Measurements from ENCODE around the gene PPEF1.
"Not testable (repeated sequence)": the region's sequence is repeated elsewhere in the genome, so short reads cannot be mapped to it uniquely, and the experiment has no call there.

PPEF1 gene

DNA sequence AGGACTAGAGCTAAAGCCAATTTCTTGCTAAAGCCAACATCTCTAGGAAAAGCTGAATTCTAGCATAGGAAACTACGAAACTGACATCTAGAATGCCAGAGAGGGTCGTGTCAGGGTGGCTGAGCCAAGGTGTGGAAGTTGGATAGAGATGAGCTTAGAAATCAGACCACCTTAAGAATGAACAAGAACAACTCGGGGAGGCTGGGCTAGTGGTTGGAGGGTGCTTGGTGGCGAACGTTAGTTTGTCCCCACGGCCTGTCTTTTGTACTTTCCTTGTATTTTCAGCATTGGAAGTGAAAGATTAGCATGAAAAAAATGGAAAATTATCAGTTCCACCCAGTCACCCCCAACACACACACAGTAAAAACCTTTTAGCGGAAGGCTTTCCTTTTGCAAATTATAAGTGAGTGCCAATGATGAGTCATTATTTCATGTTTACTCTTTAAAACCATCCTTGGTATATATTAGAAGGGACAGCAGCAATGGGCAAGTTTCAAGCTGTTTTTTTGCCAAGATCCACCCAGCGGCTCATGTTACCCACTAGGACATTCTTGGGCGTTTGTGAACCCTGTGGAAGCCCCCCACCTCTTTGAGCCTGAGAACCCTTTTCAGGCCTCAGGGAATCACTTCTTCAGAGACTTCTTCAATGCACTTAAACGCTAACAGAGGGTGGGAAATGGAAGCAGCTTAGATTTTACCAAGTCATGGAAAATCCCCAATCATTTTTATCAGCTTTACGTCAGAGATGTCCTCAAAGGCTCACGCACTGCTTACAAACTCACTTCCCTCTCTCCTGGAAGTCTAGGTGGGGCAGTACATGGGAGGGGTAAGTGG is 4.9 kb upstream of the PPEF1 start:
- DNase-seq = no peak

DNA sequence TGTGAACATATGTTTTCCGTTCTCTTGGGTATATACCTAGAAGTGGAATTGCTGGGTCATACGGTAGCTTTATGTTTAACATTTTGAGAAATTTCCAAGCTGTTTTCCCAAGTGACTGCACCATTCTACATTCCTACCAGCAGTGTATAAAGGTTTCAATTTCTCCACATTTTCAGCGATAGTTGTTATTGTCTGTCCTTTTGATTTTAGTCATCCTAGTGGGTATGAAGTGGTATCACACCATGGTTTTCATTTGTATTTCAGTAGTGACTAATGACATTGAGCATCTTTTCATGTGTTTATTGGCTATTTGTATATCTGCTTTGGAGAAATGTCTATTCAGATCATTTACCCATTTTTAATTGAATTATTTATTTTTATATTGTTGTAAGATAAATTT is 2.4 kb downstream of the PPEF1 start:
- DNase-seq = no peak

DNA sequence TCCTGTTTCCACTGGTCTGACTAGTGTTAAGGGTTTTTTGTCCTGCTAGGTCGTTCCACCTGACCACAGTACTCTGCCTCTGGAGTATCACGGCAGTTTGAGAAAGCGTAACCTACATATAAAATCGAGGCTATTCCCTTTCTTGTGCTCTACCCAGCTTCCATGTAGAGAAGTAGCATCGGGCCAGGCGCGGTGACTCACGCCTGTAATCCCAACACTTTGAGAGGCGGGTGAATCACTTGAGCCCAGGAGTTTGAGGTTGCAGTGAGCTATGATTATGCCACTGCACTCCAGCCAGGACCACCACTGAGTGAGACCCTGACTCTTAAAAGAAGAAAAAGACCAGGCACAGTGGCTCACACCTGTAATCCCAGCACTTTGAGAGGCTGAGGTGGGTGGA is 7.5 kb downstream of the PPEF1 start:
- no peak for DNase-seq

DNA sequence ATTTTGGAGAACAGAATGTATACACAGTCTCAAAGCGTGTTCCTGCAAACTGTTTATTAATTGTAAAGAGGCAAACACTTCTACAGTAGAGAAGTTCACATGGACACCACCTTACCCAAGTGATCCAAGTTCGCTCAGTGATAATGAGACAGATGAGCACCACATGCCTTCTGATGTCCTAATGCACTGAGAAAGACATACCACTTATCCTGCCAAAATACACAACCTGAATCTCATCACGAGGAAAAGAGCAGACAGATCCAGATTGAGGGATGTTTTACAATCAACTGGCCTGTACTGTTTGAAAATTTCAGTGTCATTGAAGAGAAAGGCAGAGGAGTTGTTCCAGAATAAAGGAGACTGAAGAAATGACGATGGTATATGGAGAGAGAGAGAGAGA is 12.4 kb downstream of the PPEF1 start:
- DNase-seq = no peak

DNA sequence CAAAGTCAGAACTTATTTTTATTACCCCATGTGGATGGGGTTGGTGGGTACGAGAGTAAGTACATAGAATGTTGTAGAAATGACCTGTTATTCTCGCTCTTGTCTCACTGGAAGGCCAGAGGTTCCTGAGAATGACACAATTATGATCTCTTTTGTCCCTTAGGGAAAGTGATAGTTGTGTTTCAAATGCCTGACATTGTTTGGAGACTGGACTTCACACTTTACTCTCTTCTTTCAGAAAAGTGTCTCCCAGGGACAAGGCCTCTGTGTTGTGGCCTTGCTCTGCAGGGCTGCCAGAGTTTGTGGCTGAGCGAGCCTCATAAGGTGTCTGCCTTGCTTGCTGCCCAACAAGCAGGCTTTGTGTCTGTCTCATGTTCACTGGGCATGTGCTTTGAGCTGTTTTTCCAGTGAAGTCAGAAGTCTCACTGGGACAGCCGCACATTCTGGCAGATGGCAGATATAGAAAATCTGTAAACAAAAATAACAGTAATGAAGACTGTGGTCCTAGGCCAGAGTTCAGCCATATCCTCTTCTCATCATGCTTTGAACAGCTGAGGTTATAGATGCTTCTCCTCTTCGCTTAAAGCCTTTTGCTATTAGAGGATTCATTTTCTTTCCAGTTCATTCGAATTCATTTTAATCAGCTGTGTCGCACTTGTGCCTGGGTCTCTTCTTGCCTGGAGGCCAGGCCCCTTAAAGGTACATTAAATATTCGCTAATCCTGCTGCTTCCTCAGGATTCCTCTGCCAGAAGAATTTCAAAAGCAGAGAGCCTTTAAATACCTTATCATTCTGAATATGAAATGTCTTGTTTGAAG is 14.4 kb downstream of the PPEF1 start:
- DNase-seq = no peak

DNA sequence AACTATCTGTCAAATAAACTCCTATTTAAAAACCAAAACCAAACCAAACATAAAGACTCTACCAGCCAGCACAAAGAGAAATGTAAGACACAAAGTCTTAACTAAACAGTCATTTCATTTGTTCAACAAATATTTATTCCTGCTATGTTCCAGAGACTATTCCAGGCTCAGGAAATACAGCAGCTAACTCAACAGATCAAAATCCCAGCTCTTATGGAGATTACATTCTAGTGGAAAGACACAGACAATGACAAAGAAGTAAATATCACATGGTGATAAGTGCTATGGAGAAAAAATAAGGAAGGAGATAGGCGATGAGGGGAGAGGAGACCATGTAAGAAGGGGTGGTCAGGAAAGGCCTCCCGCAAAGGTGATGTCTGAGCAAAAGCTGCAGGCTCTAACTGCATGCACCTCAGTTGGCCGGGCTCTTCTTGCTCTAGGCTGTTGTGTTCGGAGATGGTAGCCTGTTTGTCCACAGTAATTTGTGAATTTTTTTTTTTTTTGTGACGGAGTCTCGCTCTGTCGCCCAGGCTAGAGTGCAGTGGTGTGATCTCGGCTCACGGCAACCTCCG is 15.1 kb downstream of the PPEF1 start:
- DNase-seq = no peak

DNA sequence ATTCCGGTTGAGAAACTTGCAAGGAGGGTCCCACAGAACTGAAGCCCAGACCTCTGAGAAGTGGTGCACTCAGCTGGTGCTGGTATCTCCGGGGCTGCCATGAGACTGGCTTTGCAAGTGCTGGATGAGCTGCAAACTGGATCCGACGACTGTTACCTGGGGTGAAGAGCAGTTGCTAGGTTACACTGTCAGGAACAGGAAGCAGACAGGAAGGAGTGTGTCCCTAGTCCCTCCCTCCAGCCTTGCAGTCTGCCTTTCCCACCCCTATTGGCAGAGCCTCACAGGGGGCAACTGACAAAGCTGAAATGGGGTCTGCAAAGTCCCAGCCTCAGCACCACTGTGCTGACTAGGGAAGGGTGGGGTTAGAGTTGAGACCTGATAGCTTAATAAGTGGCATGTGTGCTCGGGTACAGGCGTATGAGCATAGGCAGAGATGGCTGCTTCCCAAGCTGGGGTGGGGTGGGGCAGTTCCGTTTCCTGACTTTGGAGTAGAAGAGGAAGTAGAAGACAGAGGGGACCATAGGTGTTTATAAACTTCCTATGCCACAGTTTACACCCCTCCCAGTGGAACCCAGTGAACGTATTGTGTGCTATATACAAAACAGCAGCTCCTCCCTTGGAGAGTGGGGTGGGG is 18.0 kb downstream of the PPEF1 start:
- DNase-seq = no peak

DNA sequence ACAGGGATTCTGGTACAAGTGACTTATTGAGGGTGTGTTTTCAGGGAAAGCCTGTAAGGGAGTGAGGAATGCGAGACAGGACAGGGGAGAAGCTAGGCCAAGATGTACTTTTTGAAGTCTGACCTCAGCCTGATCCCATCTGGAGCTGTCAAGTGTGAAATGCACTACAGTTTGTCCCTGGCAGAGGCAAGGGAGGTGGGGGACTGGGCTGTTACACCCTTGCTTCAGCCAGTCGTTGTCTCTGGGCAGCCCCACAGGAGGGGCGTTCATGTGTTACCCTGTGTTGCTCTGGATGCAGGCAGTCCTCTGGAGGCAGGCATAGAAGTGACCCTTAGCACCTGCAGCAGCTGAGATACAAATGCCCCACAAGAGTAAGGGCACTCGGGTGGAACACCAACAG is 25.8 kb downstream of the PPEF1 start:
- peak; percentile 2 for DNase-seq

DNA sequence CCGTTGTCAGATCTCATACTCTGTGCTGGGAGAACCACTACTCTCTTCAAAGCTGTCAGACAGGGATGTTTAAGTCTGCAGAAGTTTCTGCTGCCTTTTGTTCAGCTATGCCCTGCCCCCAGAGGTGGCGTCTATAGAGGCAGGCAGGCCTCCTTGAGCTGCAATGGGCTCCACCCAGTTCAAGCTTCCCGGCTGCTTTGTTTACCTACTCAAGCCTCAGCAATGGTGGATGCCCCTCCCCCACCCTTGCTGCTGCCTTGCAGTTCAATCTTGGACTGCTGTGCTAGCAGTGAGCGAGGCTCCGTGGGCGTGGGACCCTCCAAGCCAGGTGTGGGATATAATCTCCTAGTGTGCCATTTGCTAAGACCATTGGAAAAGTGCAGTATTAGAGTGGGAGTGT is 32.2 kb downstream of the PPEF1 start:
- DNase-seq = not testable (repeated sequence)

DNA sequence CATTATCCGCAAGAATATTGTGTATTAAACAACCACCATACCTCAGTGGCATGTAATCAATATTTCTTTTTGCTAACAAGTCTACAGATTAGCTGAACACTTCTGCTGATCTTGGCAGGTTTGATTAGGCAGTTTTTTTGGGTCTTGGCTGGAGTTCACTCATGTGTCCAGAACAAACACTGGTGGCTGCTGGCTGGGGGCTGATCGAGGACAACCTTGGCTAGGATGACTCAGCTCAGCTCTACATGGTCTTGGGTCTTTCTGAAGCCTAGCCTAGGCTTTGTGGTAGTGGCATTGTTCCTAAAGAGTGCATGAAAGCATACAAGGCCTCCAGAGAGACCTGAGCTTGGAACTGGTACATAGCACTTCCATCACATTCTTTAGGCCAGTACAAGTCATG is 41.1 kb downstream of the PPEF1 start:
- DNase-seq = no peak

DNA sequence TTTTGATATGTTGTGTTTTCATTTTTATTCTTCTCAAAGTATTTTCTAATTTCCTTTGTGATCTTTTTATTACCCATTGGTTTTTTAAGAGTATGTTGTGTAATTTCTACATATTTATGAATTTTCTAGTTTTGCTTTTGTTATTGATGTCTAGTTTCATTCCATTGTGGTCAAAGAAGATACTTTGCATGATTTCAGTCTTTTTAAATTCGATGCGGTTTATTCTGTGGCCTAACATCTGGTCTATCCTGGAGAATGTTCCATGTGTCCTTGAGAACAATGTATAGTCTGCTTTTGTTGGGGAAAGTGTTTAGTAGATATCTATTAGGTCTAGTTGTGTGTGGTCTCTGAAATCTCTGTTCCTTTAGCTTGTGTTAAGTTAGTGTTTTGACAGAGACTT is 46.2 kb downstream of the PPEF1 start:
- DNase-seq = no peak

DNA sequence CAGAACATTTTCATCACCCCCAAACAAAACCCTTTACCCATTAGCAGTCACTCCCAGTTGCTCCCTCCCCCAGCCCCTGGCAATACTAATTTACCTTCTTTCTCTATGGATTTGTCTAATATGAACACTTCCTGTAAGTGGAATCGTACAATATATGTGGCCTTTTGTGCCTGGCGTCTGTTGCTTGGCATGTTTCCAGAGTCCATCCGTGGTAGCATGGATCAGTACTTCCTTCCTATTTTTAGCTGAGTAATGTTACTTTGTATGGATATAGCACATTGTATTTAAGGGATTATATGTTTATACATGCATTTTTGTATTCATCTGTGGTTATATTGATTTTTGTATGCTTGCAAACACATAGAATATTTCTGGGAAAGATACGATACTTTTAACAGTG is 48.2 kb downstream of the PPEF1 start:
- no peak for DNase-seq

DNA sequence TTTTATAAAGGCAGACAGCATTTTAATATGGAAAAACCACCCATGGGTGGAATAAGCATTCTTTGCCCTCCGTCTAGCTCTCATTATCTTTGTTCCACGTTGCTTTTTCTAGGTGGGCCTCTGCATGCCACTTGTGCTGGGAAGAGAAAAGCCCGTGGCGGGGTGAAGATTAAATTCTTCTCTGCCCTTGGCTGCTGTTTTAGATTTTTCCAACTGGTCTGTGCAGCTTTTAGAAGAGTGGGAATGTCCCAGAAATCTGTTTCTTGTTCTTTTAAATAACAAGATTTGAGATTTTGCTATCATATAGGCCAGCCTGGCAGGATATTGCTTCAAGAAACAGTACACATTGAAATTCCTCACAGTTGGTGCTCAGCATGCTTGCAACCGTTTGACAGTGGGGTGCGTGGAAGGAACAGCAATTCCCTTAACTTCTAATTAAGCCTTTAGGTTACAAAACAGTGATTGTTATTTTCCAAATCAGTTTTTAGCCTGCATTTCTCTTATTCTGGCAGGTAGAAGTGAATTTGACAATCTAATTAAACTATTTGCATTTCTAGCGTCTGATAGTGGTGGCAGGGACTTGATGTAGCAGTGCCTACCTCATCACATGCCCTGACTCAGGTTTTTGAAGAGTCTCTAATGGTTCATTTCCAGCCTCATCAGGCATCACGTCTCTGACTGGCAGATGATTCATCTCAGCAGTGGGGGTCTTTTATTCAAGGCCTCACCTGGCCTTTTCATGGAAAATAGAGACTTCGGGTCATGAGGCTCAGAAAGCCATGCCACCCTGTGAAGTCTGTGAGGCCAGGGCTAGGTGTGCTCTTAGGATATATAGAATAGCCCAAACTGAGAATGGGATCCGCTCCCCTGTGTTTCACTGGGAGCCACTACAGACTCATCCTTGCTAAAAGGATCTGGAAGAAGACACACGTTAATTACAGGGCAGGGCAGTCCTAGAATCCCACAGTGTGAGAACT is 50.8 kb downstream of the PPEF1 start:
- no peak for DNase-seq

DNA sequence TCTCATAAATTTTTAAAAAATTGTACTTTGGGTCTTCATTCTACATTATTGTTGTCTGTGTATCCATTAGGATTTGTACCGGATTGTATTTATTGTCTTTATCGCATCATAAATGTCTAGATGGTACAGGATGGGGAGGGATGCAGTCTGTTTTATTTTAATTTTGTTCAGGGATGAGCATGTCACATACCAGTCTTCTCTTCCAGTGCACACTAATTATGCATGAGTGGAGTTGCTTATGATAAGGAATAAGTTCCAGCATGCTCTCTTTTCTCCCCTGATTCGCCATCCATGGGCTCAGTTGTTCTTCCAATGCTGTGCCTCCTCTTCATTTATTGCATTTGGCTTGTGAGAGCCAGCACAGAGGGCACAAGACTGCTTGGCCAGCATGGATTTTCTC is 54.3 kb downstream of the PPEF1 start:
- no peak for DNase-seq

DNA sequence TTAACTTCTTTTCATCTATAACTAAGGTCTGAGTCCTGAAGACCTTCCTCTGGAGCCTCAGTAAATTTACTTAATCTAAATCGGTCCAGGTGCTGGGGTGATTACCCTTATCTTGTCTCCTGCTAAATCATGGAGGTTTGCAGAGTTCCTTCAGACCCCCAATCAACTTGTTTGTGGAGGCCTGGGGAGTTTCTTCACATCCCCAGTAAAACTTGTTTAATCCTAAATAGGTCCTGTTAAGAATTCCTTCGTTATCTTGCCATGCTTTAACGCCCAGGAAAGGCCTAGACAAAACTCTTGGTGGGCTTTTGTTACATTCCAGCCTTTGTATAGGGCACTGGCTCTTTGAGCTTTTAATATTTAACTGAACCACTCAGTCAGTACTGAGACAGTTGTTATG is 55.7 kb downstream of the PPEF1 start:
- not testable (repeated sequence) for DNase-seq

DNA sequence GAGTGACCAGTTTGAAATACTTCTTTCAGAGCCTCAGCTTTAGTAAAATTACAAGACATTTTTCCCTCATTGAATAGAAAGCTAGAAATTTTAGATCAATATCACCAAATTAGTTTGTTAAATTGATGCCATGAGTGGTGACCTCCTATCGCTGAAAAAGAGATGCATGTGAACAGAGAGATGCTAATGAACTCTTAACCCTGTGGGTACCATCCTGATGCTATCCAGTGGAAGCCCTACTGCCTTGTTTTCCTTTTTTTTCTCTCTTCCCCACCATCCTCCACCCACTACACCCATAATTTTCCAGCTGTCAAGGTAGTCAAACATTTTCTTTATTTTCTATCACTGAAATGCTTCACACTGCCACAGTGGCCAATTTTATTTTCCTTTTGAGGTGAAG is 61.9 kb downstream of the PPEF1 start:
- DNase-seq = no peak

DNA sequence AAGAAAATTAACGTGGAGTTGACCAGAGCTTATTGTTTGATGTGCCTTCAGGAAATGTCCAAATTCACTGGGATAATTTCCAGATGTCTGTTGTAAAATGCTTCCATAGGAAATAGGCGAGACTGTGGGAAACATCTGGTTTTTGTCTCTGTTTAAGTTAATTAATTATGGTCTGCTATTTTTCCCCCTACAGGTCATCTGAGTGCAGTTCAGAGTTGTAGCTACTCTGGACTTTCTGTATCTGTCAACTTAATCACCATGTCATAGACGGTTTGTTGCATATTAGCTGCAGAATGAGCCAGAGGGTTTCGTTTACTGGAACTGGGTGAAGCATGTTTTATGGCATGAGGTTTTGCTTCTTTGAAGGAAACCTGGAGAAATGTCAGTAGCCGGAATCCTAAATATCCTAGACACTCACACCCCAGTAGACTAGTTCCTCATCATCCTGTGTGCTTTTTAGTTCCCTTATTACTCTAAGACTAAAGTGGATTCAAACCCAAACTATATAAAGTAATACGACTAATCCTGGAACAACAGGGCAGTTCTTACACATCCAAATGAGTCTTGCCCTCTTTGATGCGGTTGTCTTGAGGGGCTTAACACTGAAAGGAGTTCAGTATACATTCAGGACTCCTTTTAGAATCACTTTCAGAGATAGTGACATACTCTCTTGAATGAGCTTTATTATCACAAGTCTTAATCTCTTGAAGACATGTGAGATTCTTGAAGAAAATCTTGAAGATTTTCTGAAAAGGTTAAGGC is 62.5 kb downstream of the PPEF1 start:
- DNase-seq = no peak

DNA sequence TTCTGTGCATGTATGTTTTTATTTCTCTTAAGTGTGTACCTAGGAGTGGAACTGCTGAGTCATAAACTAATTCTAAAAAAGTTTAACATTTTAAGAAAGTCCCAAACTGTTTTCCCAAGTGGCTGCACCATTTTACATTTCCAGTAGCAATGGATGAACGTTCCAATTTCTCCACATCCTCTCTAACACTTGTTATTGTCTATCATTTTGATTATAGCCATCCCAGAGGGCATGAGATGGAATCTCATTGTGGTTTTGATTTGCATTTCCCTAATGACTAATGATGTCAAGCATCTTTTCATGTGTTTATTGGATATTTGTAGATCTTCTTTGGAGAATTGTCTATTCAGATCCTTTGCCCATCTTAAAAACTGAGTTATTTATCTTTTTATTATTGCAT is 82.5 kb downstream of the PPEF1 start:
- DNase-seq = no peak

DNA sequence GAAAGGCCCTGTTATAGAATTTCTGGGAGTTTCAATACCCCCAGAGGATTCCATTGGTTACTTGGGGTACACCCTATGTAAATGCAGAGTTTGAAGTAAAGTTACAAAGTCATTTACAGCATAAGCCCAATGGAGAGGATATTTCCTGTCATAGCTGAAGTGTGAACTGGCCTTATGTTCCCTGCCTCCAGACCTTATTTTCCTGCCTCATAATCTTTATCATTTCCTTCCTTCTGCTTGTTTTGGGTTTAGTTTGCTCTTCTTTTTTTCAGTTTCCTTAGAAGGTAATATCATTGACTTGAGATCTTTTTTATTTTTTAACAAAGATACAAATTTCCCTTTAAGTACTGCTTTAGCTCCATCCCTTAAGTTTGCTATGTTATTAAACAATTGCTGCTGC is 85.4 kb downstream of the PPEF1 start:
- no peak for DNase-seq

DNA sequence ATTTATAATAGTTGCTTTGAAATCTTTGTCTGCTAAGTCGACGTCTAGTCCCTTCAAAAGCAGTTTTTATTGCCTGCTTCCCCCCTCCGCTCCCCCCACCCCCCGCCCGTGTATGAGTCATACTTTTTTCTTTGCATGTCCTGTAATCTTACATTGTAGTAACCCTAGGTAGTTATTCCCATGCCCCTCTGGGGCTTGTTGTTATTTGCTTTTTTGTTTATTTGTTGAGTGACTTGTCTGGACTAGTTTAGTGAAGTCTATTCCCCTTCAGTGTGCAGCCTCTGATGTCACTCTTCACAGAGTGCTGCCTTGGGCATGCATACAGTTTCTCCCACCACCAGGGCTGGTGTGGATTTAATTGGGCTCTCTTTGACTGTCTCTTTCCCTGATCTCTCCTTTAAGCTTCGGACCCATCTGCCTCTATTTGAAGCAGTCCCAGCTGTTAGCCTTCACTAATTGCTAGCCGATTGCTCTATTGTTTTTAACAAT is 86.2 kb downstream of the PPEF1 start:
- DNase-seq = peak; percentile 47

DNA sequence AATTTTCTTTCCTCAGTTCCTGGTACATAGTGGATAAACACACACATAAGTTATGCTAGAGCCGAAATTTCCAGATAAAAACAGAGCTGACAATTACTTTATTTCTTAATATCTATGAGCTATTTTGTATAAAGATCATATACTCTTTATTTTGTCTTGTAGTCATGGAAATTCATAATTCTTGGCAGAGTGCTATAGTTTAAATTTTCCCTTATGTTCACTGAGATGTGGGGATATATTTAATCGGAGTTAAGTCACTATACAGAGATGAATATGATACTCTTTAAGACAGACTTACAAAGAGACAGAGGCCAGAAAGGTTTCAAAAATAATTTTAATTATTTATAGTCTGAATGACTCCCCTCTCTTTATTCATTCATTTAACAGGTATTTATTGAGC is 89.7 kb downstream of the PPEF1 start:
- peak; percentile 13 for DNase-seq

All from eye (tissue), 1 donor.